DMS 273 (cell line): ENCODE data around the gene SMPX.

Experiments used
- DNase-seq: peaks from one replicate; lab custom pipeline; 2025; ENCODE audit not compliant: unreplicated experiment; lab: John Stamatoyannopoulos, UW

SMPX gene

DNA sequence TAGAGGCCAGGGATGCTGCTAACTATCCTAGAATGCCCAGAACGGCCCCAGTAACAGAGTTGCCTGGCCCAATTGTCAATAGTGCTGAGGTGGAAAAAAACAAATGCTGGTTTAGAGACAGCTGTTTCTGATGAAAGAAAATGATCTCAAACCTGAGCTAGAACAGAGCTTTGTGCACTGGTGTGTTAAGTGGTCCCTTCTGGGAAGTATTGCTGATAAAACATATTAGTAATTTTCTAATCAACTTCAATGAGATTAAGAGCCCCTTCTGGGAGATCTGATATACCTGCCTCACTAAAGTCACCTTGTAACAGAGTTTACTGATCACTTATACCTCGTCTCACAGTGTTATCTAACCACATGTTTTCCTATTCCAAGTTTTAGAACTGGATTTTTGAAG, 42.1 kb downstream of the SMPX start:
- DNase-seq = no peak

DNA sequence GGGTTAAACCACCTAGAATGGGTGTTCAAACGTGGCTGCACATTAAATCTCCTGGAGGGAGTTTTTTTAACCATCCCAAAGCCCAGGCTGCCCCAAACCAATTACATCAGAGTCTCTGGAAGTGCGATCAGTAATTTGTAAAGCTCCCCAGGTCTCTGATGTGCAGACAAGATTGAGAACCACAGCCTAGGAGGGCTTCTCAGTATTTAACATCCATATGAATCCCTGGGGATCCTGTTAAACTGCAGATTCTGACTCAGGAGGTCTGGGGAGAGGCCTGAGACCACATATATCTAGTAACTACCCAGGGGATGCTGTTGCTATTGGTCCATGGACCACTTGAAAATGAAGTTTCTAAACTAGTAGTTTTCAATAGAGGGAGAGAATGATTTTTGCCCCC, 42.6 kb downstream of the SMPX start:
- DNase-seq = no peak

DNA sequence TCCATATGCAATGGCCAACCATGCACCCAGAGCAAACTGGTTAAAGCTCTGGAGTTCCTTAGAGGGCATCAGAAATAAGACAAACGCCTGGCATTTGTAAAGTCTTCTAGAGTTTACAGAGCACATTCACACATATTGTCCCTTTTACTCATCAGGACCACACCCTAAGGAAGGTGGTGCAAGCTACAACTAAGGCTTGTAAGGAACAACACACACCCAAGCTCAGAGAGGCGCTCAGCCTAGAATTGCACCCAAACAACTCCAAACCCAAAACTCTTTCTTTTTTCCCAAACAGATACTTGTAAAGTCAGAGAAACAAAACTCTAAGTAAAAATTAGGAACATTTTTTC, 46.1 kb downstream of the SMPX start:
- DNase-seq = no peak

DNA sequence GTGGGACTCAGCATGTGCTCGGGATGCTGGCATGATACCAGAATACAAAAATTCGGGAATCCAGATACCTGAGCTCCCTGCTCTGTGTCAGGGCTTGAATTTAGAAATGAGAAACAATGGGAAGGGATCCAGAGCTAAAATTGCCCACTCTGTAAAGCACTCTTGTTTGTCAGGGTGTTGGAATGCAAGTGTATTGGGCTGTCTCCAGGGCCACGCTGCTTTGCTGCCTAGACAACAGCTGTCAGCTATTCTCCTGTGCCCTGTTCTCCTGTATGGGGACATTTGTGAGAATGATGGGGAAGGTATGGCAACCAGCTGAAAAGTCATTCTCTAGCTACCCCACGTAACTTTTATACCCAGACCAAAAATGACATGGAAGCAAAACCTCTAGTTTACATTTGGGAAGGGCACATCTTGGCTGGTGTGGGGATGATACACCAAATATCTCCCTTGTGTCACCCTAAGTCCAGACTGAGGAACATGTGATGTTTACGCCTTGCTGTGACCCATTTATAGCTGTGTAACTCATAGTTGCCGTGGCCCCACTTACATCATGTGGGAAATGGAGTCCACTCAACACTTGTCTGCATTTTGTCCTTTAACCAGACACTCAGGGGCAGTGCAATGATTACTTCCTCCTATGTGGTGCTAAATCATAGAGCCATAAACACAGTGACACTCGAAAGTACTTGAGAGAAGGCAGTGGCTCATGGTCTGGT, 46.6 kb downstream of the SMPX start:
- DNase-seq = no peak

DNA sequence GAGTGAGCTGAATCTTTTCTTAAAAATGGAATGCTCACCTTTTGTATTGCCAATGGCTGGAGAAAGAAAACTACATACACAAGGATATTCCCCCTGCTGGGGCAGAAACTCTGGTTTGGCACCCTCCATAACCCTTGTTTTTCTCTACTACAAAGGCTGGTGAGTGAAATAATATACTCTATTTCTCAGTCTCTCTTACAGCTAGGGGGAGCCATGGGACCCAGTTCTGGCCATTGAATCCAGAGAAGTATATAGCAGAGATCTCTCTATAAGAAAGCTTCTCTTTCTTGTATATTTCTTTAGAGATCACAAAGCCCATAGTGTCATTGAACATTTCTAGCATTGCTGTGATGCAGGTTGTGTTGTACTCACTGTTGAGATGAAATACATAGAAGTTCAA, 49.8 kb downstream of the SMPX start:
- peak; percentile 63 for DNase-seq

DNA sequence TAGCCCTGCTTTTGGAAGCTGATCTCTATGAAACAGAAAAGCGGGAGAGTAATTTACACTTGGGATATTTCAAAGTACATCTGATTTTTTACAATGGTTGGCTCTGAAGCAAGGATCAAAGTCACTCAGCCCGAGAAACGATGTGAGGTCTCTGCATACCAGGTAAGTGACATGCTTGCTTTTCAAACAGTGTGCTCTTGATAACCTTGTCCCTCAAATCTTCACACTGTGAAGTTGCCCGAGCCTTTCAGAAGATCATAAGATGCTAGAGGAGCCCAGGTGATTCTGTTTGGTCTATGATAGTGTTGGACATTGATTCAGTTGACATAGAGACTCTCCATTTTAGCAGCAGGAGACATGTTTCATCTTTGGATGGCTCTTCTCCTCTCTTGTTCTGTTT, 52.7 kb downstream of the SMPX start:
- no peak for DNase-seq

DNA sequence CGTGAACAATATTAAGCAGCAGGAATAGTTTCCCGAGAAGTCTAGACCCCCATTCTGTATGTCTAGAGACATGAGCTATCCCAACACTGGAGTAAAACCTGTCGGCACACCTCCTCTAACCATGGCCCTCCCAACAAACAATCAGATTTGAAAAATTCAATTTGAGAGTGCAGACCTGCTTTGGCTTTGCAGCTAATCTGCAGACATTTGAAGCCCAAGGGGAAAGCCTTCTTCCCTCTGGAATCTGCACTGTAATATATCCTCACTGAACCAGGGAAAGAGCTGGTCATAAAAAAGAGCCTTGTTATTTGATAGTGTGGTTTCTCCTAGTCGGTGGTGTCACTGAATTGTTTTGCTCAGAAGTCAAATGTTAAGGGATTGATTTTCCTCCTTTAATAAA, 55.2 kb downstream of the SMPX start:
- DNase-seq = no peak

DNA sequence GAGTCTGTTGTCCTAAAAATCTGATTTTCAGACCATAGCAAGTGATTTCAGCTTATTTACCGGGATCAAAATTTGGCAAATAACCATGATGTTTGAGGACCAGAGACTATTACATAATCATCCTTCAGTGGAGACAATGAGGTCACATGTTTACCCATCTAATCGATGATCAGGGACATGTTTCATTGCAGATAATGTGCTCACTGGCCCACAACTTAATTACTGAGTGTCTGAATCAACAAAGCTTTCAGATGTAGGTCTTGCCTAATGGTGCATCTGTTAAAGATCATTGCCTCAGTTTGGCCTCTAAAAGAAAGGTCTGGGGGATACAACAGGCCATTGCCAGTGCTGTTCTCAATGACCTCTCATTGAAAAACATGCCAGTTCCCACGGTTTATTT, 56.9 kb downstream of the SMPX start:
- no peak for DNase-seq

DNA sequence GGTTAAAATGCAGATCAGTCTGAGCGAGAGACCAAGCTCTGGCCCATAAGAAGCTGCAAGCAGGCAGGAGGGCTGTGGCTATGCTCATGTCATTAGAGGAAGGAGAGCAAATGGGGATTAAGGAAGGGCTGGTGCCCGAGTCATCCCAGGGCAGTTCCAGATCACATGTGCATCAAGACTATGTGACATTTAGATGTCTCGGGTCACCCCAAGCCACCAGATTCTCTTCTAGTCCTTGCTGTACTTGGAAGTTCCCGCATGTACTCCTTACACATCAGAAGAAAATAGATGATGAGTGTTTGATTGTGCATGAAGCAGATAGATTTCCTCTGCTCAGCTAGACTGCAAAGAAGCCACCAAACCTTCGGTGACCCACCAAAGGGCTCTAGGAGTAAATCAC, 57.6 kb downstream of the SMPX start:
- DNase-seq = no peak

DNA sequence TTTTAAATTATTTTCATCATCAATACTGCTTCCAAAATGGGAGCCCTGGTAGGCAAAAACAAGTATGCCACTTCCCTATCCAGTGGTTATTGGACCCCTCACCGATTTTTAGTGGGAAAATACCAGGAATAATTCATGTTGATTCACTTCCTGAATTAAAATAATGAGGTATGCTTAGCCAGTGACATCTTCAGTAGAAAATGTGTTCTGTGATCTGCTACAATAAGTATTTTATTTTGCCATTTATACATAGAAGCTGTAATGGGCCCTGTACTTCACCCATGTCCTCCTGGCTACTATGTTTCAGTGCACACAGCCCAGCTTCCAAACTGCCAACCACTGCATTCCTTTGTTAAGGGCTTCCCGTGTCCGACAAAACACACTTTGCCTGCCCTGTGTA, 58.8 kb downstream of the SMPX start:
- DNase-seq = no peak

DNA sequence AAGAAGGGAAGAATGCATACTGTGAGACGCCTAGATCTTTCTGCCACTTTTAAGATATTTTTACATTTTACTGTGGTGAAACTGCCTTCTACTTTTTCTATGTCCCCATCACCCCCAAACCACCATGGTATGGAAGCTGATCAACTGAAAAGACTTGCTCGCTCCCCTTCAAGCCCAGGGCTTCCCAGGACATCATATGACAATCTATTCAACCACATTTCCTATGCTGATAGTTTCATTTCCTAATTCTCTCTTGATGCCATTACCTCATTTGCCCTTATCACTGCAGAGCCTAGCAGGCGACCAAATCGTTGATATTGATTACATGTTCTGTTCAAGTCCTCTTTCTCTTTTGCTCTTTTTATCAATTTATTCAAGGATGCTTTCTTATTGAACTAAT, 59.6 kb downstream of the SMPX start:
- DNase-seq = no peak

DNA sequence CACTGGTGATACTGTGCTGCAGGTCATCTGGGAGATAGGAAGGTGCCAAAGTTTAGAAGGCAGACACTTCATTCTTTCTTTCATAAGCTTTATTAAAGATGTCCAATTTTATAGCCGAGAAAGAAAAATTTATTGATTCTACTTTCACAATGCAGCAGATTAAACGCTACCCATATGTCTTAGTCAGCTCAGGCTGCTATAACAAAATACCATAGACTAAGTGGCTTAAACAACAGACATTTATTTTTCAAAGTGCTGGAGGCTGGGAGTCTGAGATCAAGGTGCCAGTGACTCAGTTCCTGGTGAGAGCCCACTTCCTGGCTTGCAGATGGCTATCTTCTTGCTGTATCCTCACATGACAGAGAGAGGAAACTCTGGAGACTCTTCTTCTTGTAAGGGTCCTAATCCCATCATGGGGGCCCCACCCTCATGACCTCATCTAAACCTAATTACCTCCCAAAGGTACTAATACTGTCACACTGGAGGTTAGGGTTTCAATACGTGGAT, 66.4 kb downstream of the SMPX start:
- no peak for DNase-seq

DNA sequence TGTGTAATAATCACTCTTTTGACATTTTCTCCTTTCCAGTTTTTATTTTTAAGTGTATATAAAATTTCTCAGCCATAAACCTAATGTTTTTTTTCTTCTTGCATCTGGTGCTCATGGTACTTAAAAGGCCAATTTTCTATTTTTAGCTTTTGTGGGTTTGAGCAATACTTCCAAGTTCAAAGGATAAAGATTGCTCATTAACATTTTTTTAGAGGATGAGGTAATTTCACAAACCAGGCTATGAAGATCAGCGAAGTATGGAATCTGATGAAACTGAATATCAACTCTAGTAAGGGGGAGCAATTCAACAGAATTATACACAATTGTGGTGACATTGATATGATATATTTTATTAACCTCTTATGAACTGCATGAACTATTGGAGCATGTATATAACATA, 74.0 kb downstream of the SMPX start:
- no peak for DNase-seq

DNA sequence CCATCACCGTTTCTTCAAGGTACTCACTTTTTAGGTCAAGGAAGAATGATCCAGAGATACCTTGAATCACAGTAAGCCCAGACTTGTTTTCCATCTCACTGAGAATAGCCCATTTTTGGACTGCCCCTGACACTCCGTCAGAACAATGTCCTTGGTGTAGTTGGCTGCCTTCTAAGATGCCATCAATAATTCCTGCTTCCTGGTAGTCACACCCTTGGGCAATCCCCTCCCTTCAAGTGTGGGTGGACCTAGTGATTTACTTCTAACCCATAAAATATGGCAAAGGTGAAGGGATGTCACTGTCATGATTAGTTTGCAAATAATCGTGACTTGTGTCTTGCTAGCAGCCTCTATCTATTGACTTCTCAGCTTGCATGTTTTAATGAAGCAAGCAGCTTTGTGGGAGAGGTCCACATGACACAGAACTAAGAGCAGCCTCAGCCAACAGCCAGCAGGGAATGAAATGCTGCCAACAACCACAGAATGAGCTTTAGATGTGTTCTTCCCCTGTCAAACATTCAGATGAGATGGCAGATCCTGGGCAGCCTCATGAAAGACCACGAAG, 79.8 kb downstream of the SMPX start:
- no peak for DNase-seq

DNA sequence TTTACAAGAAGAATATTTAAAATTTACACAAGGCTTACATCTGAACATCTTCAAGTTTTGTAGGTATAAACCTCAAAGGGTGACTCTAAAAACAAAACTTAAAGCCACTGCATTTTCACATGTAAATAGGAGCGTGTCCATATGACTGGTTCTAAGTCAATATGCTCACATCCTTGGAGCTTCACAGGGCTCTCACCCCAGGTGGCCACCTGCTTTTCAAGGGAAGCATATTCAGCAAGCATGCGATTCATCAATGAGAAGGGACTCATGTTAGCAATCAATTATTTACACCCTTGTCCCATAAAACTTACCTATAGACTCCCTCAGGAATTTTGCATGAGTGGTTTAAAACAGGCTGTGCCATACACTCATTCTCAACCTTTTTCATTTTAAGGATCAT, 82.0 kb downstream of the SMPX start:
- DNase-seq = no peak

DNA sequence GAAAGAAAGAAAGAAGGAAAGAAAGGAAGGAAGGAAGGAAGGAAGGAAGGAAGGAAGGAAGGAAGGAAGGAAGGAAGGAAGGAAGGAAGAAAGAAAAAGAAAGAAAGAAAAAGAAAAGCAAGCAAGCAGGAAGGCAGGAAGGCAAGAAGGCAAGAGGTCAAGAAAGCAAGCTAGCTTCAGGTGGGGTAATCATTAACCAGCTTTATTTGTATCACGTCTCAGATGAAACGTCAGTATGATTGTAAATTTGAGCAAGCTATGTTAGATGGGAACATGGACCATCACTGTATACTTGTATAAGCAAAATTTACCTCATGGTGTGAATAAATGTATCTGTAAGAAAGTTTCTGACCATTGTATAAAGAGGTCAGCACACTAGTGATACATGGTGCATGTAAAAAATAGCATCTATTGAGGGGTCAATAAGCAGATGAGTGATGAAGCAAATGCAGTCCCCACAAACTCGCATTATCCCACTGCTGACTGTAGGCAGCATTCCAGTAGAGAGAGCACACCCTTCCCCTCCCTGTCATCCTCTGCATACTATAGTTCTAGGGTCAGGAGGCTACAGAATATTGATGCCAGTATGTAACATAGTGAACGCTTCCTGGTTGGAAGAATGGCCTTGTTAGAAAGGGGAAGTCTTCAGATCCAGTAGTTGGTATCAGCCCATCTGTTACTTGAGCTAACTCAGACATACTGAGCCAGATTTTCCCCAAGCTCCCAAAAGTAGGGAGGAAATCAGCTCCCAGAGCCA, 83.3 kb downstream of the SMPX start:
- no peak for DNase-seq

DNA sequence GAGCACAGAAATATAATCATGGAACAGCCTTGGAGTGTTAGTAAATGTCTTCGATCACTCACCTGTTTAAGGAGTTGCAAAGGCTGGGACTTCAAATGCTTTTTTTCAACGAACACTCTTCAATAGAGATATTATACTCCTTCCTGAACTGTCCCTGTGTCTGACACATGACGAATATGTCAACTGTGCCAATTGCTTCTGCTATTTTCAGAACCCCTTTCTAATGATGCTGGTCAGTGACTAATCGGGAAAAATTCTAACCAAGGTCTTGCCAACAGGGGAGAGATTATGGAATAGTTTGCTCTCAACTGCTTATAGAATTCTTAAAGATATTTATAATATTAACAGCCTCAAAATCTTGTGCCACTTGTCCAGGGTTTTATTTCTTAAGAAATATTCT, 91.2 kb downstream of the SMPX start:
- no peak for DNase-seq

DNA sequence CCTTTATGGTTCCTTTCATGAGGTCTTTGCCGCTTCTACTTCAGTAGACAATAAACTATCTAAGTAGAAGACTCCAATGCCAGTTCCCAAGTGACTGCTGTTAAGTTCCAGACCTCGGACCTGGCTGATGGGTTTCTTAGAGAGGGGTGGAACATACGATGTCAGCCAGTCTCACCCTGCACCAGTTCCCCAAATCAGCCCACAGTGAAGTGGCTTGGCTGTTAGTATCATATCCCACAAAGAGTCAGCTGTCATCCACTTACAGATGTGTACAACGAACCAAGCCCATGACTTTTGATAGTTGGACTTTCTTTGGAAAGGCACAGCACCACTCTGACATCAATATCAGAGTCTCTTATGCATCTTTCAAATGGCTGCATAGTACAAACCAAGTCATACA, 91.7 kb downstream of the SMPX start:
- DNase-seq = no peak

DNA sequence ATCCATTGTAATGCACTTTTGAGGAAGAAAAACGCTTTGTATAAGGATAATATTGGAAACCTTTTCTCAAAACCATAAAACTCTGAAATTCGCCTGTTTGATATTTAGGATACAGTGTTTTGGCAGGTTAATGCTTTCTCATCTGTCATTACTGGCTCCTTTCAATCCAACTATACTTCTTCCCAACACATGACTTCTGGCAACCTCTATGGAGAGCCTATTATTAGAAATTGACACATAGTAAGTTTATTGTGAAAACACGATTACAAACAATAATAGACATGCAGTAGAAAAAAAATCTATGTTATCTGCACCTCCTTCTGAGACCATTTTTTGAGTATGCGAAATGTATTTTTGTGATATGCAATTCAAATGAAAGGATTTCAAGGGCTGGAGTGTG, 95.2 kb downstream of the SMPX start:
- DNase-seq = no peak

DNA sequence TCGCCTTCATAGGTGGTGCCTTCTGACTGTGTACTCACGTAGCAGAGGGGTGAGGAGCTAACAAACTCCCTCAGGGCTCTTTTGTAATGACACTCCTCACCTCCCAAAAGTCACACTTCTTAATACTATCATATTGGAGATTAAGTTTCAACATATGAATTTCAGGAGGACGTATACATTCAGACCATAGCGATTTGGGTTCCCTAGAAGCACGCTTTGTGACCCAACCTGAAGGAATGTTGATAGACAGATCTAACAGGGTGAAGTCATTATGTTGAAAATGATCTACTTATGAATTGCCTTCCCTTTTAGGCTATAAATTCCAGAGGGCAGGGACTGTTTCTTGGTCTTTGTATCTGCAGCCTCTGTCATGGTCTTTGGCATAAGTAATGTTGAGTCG, 96.6 kb downstream of the SMPX start:
- no peak for DNase-seq

DNA sequence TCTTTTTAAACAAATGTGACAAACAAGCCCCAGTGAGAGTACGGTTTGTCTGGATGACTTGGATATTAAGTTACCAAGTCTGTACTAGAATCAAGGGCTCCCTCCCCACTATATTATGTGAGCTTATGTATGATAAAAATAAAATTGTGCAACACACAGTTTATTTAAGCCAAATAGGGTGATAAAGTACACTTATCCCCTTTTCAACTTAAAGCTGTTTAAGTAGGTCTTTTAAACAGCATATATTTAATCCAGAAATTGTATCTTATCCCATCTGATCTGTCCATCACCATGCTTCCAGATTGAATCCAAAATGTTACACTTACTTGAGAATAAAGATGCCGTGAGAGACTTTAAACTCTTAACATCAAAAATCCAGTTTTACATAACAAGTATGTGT, 97.8 kb downstream of the SMPX start:
- no peak for DNase-seq

DNA sequence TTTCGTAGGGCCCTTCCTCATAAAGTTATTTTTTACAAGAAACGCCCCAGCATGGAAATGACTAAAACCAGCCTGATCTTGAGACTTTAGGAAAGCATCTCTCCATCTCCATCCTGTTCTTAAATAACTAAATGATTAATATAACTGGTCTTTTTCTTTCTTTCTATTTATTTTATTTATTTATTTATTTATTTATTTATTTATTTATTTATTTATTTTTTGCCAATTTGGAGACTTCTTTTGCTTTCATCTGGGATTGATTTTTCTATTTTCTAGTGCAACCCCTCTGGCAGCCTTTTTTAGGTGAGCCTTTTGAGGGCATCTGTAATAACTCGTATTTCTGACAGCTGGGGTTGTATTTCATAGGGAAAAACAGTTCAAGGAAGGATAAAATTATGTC, 98.6 kb downstream of the SMPX start:
- no peak for DNase-seq

DNA sequence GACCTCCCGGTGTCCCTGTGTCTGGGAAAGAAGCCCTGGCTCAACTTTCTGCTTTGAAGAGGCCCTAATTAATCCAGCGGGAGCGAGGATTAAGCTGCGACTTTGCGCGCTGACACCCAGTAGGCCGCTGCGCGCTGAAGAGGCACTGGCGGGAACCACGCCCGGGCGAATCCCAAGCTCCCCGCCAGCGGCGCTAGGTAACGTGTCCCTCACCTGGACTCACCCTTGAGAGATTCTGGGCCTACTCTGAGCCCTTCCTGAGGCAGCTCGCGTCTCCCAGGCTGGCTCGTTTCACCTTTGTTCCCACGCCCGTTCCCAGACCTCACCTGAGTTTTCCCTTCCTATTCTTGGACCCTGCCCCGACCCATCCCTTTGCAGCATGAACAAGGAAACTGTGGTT, 99.2 kb downstream of the SMPX start:
- DNase-seq = no peak
